A549 (cell line): Measurements from ENCODE around the gene MVD. TPM values are rescaled to one million over a fixed set of nuclear protein-coding genes. Genes with fewer than 3 reads are reported as not detected.

ENCODE experiments used
- ATAC-seq, 2 experiments: fragments of 200-7000 bp in 1 of 2; fragments of >200 bp in 1 of 2; cut with Nextera tagmentation in 1 of 2; cut with Tn5 transposase in 1 of 2; 3 replicates each; pipeline versions ENCODE4 v1.8.0 to v1.9.1; 2018 to 2020; ENCODE audit warnings: mild to moderate bottlenecking in 1 of 2, moderate library complexity in 1 of 2
- CTCF ChIA-PET: fragments of 300-600 bp; sonication (Branson Sonifier 250); formaldehyde crosslinking; extraction: SDS; loops from one replicate; lab custom pipeline; 2021; ENCODE audit warnings: antibody characterized with exemption, inconsistent platforms; lab: Yijun Ruan, JAX
- POLR2A ChIA-PET: fragments of 350-600 bp; formaldehyde crosslinking; extraction: SDS; loops from one replicate; lab custom pipeline; 2021; ENCODE audit warnings: antibody characterized with exemption, inconsistent platforms; lab: Yijun Ruan, JAX
- DNase-seq, 2 experiments: peaks; one replicate each; pipeline versions ENCODE4 v3.0.0 to v3.0.0-alpha.2; 2011 to 2016; ENCODE audit warnings: low read depth in 1 of 2, low spot score in 1 of 2
- FAIRE-seq: peaks from 2 replicates; lab custom pipeline; 2011; peaks lifted over from hg19 to GRCh38; lab: Jason Lieb, UNC
- H3K27ac ChIP-seq, 2 experiments: fragments of >200 bp; sonication (Bioruptor Twin); formaldehyde crosslinking; 3 replicates each; pipeline ENCODE4 v1.5.1; 2016 to 2017
- H3K4me1 ChIP-seq: fragments of >200 bp; sonication (Bioruptor Twin); formaldehyde crosslinking; 3 replicates; pipeline ENCODE4 v1.6.1; 2016
- H3K4me2 ChIP-seq: fragments of >200 bp; sonication (Bioruptor Twin); formaldehyde crosslinking; 3 replicates; pipeline ENCODE4 v1.6.1; 2016
- H3K4me3 ChIP-seq: fragments of >200 bp; sonication (Bioruptor Twin); formaldehyde crosslinking; 3 replicates; pipeline ENCODE4 v1.5.1; 2016
- H3K9me3 ChIP-seq: fragments of >200 bp; sonication (Bioruptor Twin); formaldehyde crosslinking; 3 replicates; pipeline ENCODE4 v1.6.1; 2016
- BCL3 ChIP-seq: fragments of >200 bp; sonication (Bioruptor Twin); formaldehyde crosslinking; IDR thresholded peaks from 3 replicates; pipeline ENCODE4 v1.6.1; 2016
- BHLHE40 ChIP-seq: IDR thresholded peaks from 2 replicates; pipeline ENCODE4 v1.6.1; 2012; ENCODE audit warnings: low read depth, low read length, inconsistent platforms
- CBX8 ChIP-seq: fragments of 200-600 bp; sonication (generic); IDR thresholded peaks from 2 replicates; pipeline ENCODE4 v1.6.1; 2016
- CHD4 ChIP-seq: fragments of 200-600 bp; sonication (generic); IDR thresholded peaks from 2 replicates; pipeline ENCODE4 v1.6.1; 2016; ENCODE audit warnings: antibody characterized with exemption, mild to moderate bottlenecking, borderline replicate concordance
- E2F6 ChIP-seq: IDR thresholded peaks from 2 replicates; pipeline ENCODE4 v1.6.1; 2012; ENCODE audit warnings: low read depth, borderline replicate concordance
- EHF ChIP-seq: fragments of 250-450 bp; sonication (Bioruptor Pico); IDR thresholded peaks from 2 replicates; pipeline ENCODE4 v1.5.0; 2020; ENCODE audit warnings: mild to moderate bottlenecking
- EHMT2 ChIP-seq: fragments of 200-600 bp; sonication (generic); IDR thresholded peaks from 2 replicates; pipeline ENCODE4 v1.6.1; 2016; ENCODE audit warnings: antibody characterized with exemption, low read depth, mild to moderate bottlenecking, moderate library complexity
- FOSB ChIP-seq: fragments of 250-450 bp; sonication (Bioruptor Pico); IDR thresholded peaks from 2 replicates; pipeline ENCODE4 v1.5.0; 2020; ENCODE audit warnings: mild to moderate bottlenecking, moderate library complexity
- FOSL2 ChIP-seq, 2 experiments: fragments of 450-650 bp in 1 of 2; fragments of >200 bp in 1 of 2; sonication (Bioruptor Twin) in 1 of 2; formaldehyde crosslinking; IDR thresholded peaks; 2 replicates each; pipeline versions ENCODE4 v1.5.0 to v1.6.1; 2016 to 2020; ENCODE audit warnings: mild to moderate bottlenecking in 1 of 2, moderate library complexity in 1 of 2
- FOXS1 ChIP-seq: fragments of 250-450 bp; sonication (Bioruptor Pico); IDR thresholded peaks from 2 replicates; pipeline ENCODE4 v1.5.0; 2020; ENCODE audit warnings: mild to moderate bottlenecking, moderate library complexity
- GATA3 ChIP-seq: IDR thresholded peaks from 2 replicates; pipeline ENCODE4 v1.6.1; 2012; ENCODE audit warnings: borderline replicate concordance
- HEYL ChIP-seq: fragments of 250-450 bp; sonication (Bioruptor Pico); IDR thresholded peaks from 2 replicates; pipeline ENCODE4 v1.8.0; 2021; ENCODE audit warnings: mild to moderate bottlenecking, moderate library complexity
- JUN ChIP-seq, 2 experiments: fragments of >200 bp; sonication (Bioruptor Twin); formaldehyde crosslinking; IDR thresholded peaks; 2 replicates in 1 of 2; 3 replicates in 1 of 2; pipeline ENCODE4 v1.6.1; 2016 to 2017
- JUNB ChIP-seq: fragments of >200 bp; sonication (Bioruptor Twin); formaldehyde crosslinking; IDR thresholded peaks from 2 replicates; pipeline ENCODE4 v1.6.1; 2016
- KDM1A ChIP-seq: fragments of 200-600 bp; sonication (generic); IDR thresholded peaks from 2 replicates; pipeline ENCODE4 v1.6.1; 2016; ENCODE audit warnings: low read depth, mild to moderate bottlenecking
- KDM5A ChIP-seq: fragments of 200-600 bp; sonication (generic); IDR thresholded peaks from 2 replicates; pipeline ENCODE4 v1.6.1; 2016; ENCODE audit warnings: antibody characterized with exemption, mild to moderate bottlenecking
- NR3C1 ChIP-seq: fragments of >200 bp; sonication (Bioruptor Twin); formaldehyde crosslinking; IDR thresholded peaks from 3 replicates; pipeline ENCODE4 v1.6.1; 2017
- PBX3 ChIP-seq: IDR thresholded peaks from 2 replicates; pipeline ENCODE4 v1.6.1; 2012
- POLR2A ChIP-seq: IDR thresholded peaks from 2 replicates; pipeline ENCODE4 v1.6.1; 2012; ENCODE audit warnings: mild to moderate bottlenecking, low read length
- RCOR1 ChIP-seq: fragments of 150-350 bp; IDR thresholded peaks from 2 replicates; pipeline ENCODE4 v1.6.1; 2014; ENCODE audit warnings: antibody characterized with exemption, low read length, low read depth
- RFX5 ChIP-seq: fragments of 450-650 bp; IDR thresholded peaks from 2 replicates; pipeline ENCODE4 v1.7.1; 2014; ENCODE audit warnings: antibody characterized with exemption, mild to moderate bottlenecking, moderate library complexity
- RNF2 ChIP-seq: fragments of 200-600 bp; sonication (generic); IDR thresholded peaks from 2 replicates; pipeline ENCODE4 v1.6.1; 2016; ENCODE audit warnings: low read depth, mild to moderate bottlenecking, antibody characterized with exemption, moderate library complexity, borderline replicate concordance
- TP53 ChIP-seq: fragments of 250-450 bp; sonication (Bioruptor Pico); IDR thresholded peaks from 2 replicates; pipeline ENCODE4 v1.5.0; 2021; ENCODE audit warnings: mild to moderate bottlenecking, moderate library complexity
- USF2 ChIP-seq: fragments of 450-650 bp; IDR thresholded peaks from 2 replicates; pipeline ENCODE4 v1.6.1; 2014; ENCODE audit warnings: antibody characterized with exemption
- WGBS: methylation state at CpG from one replicate; pipeline ENCODE4 v1.1.6; 2017; ENCODE audit errors: missing lambda C conversion rate; 5-methylcytosine and 5-hydroxymethylcytosine counted together
- polyA plus RNA-seq, 4 experiments: library from polyadenylated mRNA; depleted of rRNA in 3 of 4; stranded (reverse); fragments of >200 nt; fragmentation: RNase III in 1 of 4; extraction: RNeasy Plus Mini Kit Qiagen cat#74134 plus additional on column Dnase treatment in 1 of 4; gene quantifications; 2 replicates in 3 of 4; 3 replicates in 1 of 4; pipeline ENCODE4 v1.2.3, GENCODE V29; 2011 to 2017

MVD gene
- polyA plus RNA-seq, 2 of the 4 experiments (the other 2 are of a cell fraction) = 5.8 to 43.1 TPM

DNA sequence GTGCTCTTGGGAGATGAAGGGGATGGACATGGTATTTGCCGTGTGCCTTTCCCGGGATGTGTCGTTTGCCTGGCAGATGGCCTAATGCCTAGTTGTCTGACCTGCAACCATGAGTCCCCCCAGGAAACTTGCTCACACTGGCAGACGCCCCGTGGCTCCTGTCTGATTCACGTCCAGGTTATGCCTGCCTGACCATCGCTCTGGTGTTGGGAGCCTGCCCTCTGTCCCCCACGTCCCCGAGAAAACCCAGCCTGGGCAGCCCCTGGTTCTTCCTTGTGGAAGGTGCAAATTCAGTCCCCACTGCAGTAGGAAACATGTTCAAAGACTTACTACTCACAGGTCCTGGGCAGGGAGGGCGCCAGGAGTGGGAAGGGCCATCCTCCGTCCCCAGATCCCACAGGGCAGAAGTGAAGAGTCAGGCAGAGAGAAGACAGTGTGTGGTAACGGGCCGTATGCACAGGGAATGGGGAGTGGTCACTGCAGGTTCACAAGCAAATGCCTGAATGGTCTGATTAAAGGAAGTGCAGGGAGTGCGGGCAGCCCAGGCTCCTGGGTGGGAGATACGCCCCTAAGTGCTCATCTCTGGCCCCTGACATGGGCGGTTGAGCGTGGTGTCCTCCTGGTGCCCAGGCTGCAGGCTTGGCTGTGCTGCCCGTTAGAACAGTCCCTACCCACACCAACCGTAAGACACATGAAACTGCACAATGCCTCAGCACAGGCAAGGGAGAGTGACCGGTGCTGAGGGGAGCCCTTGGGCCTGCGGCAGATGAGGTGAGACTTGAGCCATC is 27.6 kb upstream of the MVD start:
- FAIRE-seq (no peak), ATAC-seq (no peak), DNase-seq (no peak)
- TF ChIP-seq CBX8 (no peak), BCL3 (no peak), PBX3 (no peak), JUN (IDR thresholded peaks at IDR 0.05) (no peak), KDM5A (no peak), RCOR1 (no peak), HEYL (CRISPR knock-in tag) (no peak), BHLHE40 (no peak), EHMT2 (no peak), FOSL2 (IDR thresholded peaks at IDR 0.05) (no peak), FOSL2 (CRISPR knock-in tag; IDR thresholded peaks at IDR 0.05) (no peak), POLR2A (no peak), E2F6 (no peak)
- H3K9me3 ChIP-seq = no peaks in the 10 kb centered on the region
- WGBS = 61% methylated on average over 20 of the region's 21 CpGs
- H3K4me1 ChIP-seq = peaks cover 8% of the 10 kb centered on the region; the same call in 2 of the 3 replicates
- POLR2A ChIA-PET = no interaction called here
- H3K27ac ChIP-seq = no peak overlapping the region
- CTCF ChIA-PET = interaction anchor here (0.7 to 1.1 kb wide), 2 partner anchors 47 to 92 kb away, joined by 3 read pairs; no protein-coding TSS in a partner anchor
- H3K4me3 ChIP-seq = no peak overlapping the region
- H3K4me2 ChIP-seq = no peak overlapping the region

GRCh38 chr16:88688013-88688778 is 25.3 kb upstream of the MVD start:
- no peak overlapping the region for H3K27ac ChIP-seq
- no peak overlapping the region for H3K4me3 ChIP-seq
- no peak for ATAC-seq
- ChIA-PET CTCF (interaction anchor here (0.8 to 2.1 kb wide), 7 partner anchors 8 to 49 kb away, joined by 3 to 5 read pairs (median 3); no protein-coding TSS in a partner anchor), POLR2A (no interaction called here)
- DNase-seq = no peak
- TF ChIP-seq RFX5 (no peak), CHD4 (no peak), RNF2 (no peak), FOXS1 (CRISPR knock-in tag) (no peak), FOSB (CRISPR knock-in tag) (no peak), EHF (no peak), GATA3 (no peak), KDM1A (no peak), NR3C1 (no peak), TP53 (CRISPR knock-in tag) (no peak), USF2 (no peak), JUNB (no peak)
- FAIRE-seq = no peak
- H3K9me3 ChIP-seq = no peaks in the 10 kb centered on the region
- peaks cover 16% of the 10 kb centered on the region; the same call in 2 of the 3 replicates for H3K4me1 ChIP-seq
- 72% methylated on average over 17 of the region's 28 CpGs for WGBS
- H3K4me2 ChIP-seq = no peak overlapping the region
